Cardiac muscle cell (in vitro differentiated cells and primary cell): ENCODE measurements around the gene KCNJ3. TPM values are rescaled to one million over a fixed set of nuclear protein-coding genes. Genes with fewer than 3 reads are reported as not detected.
"Not testable (repeated sequence)": the region's sequence is repeated elsewhere in the genome, so short reads cannot be mapped to it uniquely, and the experiment has no call there.

ENCODE experiments used
- DNase-seq, 2 donors: peaks; one replicate each; pipeline versions ENCODE4 v3.0.0 to v3.0.0-alpha.2; 2010 to 2017; ENCODE audit warnings: low read depth in 1 of 2, low spot score in 1 of 2
- H3K27ac ChIP-seq: fragments of 200-600 bp; sonication (generic); 2 replicates; pipeline ENCODE4 v1.5.1; 2016
- H3K27me3 ChIP-seq: fragments of 200-600 bp; sonication (generic); 2 replicates; pipeline ENCODE4 v1.6.0; 2016; ENCODE audit warnings: control low read depth
- H3K36me3 ChIP-seq: fragments of 200-600 bp; sonication (generic); 2 replicates; pipeline ENCODE4 v1.5.1; 2016; ENCODE audit warnings: control low read depth
- H3K4me1 ChIP-seq: fragments of 200-600 bp; sonication (generic); 2 replicates; pipeline ENCODE4 v1.8.1; 2017; ENCODE audit warnings: low read depth, mild to moderate bottlenecking, mixed run types
- H3K4me3 ChIP-seq: fragments of 200-600 bp; sonication (generic); 2 replicates; pipeline ENCODE4 v1.5.1; 2016; ENCODE audit warnings: mild to moderate bottlenecking
- H3K9me3 ChIP-seq: fragments of 200-600 bp; sonication (generic); 2 replicates; pipeline ENCODE4 v1.5.1; 2017; ENCODE audit warnings: low read depth, mild to moderate bottlenecking, control low read depth
- polyA plus RNA-seq: library from polyadenylated mRNA; unstranded; fragments of >200 nt; fragmentation: Nextera tagmentation; extraction: Ambion mirVana; gene quantifications from 2 replicates; pipeline ENCODE4 v1.2.1, GENCODE V29; 2016
- total RNA-seq: library from RNA; depleted of rRNA; stranded (reverse); fragments of >200 nt; gene quantifications from 2 replicates; pipeline ENCODE4 v1.2.3, GENCODE V29; 2016
- TF ChIP-seq, protein P1 (sequence below): IDR thresholded peaks from 2 replicates; pipeline ENCODE4 v1.5.1; 2012; ENCODE audit warnings: low read depth, mild to moderate bottlenecking, low read length

The KCNJ3 gene
- total and polyA plus RNA-seq, 2 experiments from 2014 or later, result 1.9 to 2.0 TPM

- Histone ChIP-seq H3K9me3 (no peaks in the 10 kb centered on the region), H3K27me3 (no peaks in the 10 kb centered on the region), H3K4me1 (no peaks in the 10 kb centered on the region), H3K4me3 (no peak overlapping the region), H3K27ac (no peak overlapping the region), H3K36me3 (no peaks in the 10 kb centered on the region)
- DNase-seq, result no peak
- TF ChIP-seq, protein P1, sequence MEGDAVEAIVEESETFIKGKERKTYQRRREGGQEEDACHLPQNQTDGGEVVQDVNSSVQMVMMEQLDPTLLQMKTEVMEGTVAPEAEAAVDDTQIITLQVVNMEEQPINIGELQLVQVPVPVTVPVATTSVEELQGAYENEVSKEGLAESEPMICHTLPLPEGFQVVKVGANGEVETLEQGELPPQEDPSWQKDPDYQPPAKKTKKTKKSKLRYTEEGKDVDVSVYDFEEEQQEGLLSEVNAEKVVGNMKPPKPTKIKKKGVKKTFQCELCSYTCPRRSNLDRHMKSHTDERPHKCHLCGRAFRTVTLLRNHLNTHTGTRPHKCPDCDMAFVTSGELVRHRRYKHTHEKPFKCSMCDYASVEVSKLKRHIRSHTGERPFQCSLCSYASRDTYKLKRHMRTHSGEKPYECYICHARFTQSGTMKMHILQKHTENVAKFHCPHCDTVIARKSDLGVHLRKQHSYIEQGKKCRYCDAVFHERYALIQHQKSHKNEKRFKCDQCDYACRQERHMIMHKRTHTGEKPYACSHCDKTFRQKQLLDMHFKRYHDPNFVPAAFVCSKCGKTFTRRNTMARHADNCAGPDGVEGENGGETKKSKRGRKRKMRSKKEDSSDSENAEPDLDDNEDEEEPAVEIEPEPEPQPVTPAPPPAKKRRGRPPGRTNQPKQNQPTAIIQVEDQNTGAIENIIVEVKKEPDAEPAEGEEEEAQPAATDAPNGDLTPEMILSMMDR, result no peak
Measured at GRCh38 chr2:154855138-154855537, 156.6 kb downstream of the KCNJ3 start.

DNA sequence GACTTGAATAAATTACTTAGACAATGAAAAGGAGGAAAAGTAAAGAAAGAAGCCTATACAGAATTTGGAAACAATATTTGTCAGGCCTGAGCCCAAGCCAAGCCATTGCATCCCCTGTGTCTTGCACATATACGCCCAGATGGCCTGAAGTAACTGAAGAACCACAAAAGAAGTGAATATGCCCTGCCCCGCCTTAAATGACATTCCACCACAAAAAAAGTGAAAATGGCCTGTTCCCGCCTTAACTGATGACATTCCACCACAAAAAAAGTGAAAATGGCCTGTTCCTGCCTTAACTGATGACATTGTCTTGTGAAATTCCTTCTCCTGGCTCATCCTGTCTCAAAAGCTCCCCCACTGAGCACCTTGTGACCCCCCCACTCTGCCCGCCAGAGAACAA is 168.7 kb downstream of the KCNJ3 start:
- H3K27me3 ChIP-seq, DNase-seq, H3K9me3 ChIP-seq, H3K27ac ChIP-seq, H3K4me1 ChIP-seq, H3K36me3 ChIP-seq, H3K4me3 ChIP-seq: not testable (repeated sequence)

- no peak overlapping the region for H3K4me3 ChIP-seq
- no peak overlapping the region for H3K27ac ChIP-seq
- H3K4me1 ChIP-seq, result no peaks in the 10 kb centered on the region
- H3K36me3 ChIP-seq, result no peaks in the 10 kb centered on the region
- DNase-seq, result no peak
- H3K27me3 ChIP-seq, result no peaks in the 10 kb centered on the region
- H3K9me3 ChIP-seq, result no peaks in the 10 kb centered on the region
- TF ChIP-seq, protein P1, result no peak
Measured at GRCh38 chr2:154875999-154876398, 177.5 kb downstream of the KCNJ3 start.

DNA sequence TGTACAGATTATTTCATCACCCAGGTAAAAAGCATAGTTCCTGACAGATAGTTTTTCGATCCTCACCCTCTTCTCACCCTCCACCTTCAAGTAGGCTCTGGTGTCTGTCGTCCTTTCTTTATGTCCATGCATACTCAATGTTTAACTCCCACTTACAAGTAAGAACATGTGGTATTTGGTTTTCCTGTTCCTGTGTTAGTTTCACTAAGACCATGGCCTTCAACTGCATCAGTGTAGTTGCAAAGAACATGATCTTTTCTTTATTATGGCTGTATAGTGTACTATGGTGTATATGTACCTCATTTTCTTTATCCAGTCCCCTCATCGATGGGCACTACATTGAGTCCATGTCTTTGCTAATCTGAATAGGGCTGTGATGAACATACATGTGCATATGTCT is 184.2 kb downstream of the KCNJ3 start:
- no peak for DNase-seq
- TF ChIP-seq, protein P1, result no peak

DNA sequence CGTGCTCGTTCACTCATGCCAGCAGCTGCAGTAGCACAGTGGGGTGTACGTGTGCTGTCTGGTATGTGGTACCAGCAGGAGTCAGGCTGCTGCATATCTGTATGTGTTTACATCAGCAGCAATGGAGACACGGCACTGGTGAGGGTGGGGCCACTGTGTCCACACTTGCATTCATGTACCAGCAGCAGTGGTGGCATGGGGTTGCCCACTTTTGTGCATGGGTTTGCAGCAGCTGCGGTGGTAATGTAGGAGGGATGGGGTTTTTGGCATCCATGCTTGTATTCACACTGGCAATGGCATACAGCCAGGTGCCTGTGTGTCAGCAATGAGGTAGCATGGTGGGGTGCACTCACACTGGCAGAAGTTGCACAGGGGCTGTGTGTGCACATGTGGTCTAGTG is 187.8 kb downstream of the KCNJ3 start:
- TF ChIP-seq, protein P1, result no peak
- Histone ChIP-seq H3K9me3 (no peaks in the 10 kb centered on the region), H3K4me1 (no peaks in the 10 kb centered on the region), H3K36me3 (no peaks in the 10 kb centered on the region), H3K27ac (no peak overlapping the region), H3K4me3 (no peak overlapping the region), H3K27me3 (no peaks in the 10 kb centered on the region)
- DNase-seq, result no peak

More for the DNA sequence above, 184.2 kb downstream of the KCNJ3 start:
- Histone ChIP-seq H3K36me3 (no peaks in the 10 kb centered on the region), H3K27ac (no peak overlapping the region), H3K27me3 (no peaks in the 10 kb centered on the region), H3K4me1 (no peaks in the 10 kb centered on the region), H3K4me3 (no peak overlapping the region), H3K9me3 (no peaks in the 10 kb centered on the region)

- no peaks in the 10 kb centered on the region for H3K27me3 ChIP-seq
- no peaks in the 10 kb centered on the region for H3K4me1 ChIP-seq
- H3K36me3 ChIP-seq, result no peaks in the 10 kb centered on the region
- no peak for DNase-seq
- TF ChIP-seq, protein P1, result no peak
- H3K27ac ChIP-seq, result no peak overlapping the region
- H3K4me3 ChIP-seq, result no peak overlapping the region
- no peaks in the 10 kb centered on the region for H3K9me3 ChIP-seq
Measured at GRCh38 chr2:154898269-154898668, 199.8 kb downstream of the KCNJ3 start.
